ENCODE data around the gene RAP1GAP. TPM values are rescaled to one million over a fixed set of nuclear protein-coding genes. Genes with fewer than 3 reads are reported as not detected.

Gene RAP1GAP
- total and polyA plus RNA-seq, 9 of the 15 experiments (the other 6 are each of a cell fraction or from before 2014, with no cell fraction given) = 0.29 to 30.2 (median 19.2) TPM

DNA sequence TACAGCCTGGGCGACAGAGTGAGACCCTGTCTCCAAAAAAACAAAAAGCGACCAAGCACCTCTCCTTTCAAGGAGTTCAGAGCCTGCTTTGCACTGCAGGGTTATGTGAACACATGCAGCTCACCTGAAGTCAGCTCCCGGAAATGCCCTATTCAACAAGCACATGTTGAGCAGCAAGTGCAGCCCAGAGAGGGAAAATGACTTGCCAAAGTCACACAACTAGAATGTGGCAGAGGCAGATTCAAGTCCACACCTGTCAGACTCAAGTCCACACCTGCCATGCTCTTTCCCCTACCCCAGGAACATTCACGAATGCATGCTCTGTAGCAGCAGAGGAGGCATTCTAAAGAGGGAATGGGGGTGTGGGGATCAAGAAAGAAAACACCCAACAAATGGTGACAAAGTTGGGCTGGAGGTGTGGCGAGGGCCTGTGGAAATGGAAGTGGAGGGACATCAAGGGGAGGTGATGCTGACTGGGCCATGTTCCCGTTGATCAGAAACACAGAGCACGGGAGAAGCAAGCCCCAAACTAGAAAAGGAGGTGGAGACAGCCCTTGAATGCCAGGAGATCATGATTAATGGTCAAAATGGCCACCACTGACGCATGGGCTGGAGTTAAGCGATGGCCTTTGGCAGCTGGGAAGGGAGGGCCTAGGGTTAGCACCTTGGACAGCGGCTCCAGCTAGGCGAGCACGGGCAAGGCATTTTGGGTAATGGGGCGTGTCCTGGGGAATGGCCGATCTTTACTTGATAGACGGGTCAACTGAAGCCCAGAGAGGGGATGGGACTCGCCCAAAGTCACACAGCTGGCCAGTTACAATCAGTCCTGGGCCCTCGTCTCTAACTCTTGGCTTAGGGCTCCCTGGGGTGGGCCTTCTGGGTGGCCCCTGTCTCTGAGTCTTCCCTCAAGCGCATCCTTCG lies 21.5 kb downstream of the RAP1GAP start (continued):
- TF ChIP-seq, protein P1, sequence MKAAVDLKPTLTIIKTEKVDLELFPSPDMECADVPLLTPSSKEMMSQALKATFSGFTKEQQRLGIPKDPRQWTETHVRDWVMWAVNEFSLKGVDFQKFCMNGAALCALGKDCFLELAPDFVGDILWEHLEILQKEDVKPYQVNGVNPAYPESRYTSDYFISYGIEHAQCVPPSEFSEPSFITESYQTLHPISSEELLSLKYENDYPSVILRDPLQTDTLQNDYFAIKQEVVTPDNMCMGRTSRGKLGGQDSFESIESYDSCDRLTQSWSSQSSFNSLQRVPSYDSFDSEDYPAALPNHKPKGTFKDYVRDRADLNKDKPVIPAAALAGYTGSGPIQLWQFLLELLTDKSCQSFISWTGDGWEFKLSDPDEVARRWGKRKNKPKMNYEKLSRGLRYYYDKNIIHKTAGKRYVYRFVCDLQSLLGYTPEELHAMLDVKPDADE (conservative IDR thresholded peaks at IDR 0.05; ENCODE audit: control insufficient read depth, low read depth, low read length) = peak; percentile 95
- TF ChIP-seq ZNF583 (CRISPR knock-in tag; IDR thresholded peaks at IDR 0.05) = peak; percentile 84
- TF ChIP-seq GTF2A2 (tag; IDR thresholded peaks at IDR 0.05) = no peak
- TF ChIP-seq SRSF9 (IDR thresholded peaks at IDR 0.05; ENCODE audit: borderline replicate concordance, low read depth, low read length) = no peak
- TF ChIP-seq RFX1 (IDR thresholded peaks at IDR 0.05) = no peak
- peak; percentile 41; the same call in 1 of the 2 replicates for TF ChIP-seq ZNF140 (CRISPR knock-in tag; IDR thresholded peaks at IDR 0.05)
- no peak for TF ChIP-seq WHSC1 (IDR thresholded peaks at IDR 0.05; ENCODE audit: low read length)
- TF ChIP-seq SETDB1 (IDR thresholded peaks at IDR 0.05; ENCODE audit: low read length) = no peak
- TF ChIP-seq ZFP36 (IDR thresholded peaks at IDR 0.05; ENCODE audit: low read depth, low read length, partially characterized antibody) = peak; percentile 100
- peak; percentile 33; the same call in 1 of the 2 replicates for TF ChIP-seq FOXM1 (IDR thresholded peaks at IDR 0.05; ENCODE audit: low read depth)
- peak; percentile 97 for TF ChIP-seq FOXM1 (CRISPR knock-in tag; IDR thresholded peaks at IDR 0.05; ENCODE audit: low read depth)
- TF ChIP-seq, protein P2, sequence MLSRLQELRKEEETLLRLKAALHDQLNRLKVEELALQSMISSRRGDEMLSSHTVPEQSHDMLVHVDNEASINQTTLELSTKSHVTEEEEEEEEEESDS (CRISPR knock-in tag; IDR thresholded peaks at IDR 0.05) = no peak
- peak; percentile 70; the same call in 1 of the 2 replicates for TF ChIP-seq MYNN (IDR thresholded peaks at IDR 0.05)
- no peak for TF ChIP-seq MYNN (CRISPR knock-in tag; IDR thresholded peaks at IDR 0.05)
- peak; percentile 63; the same call in 1 of the 2 replicates for TF ChIP-seq MECOM (CRISPR knock-in tag; IDR thresholded peaks at IDR 0.05)
- no peak for TF ChIP-seq FOSL1 (tag; conservative IDR thresholded peaks at IDR 0.05)
- TF ChIP-seq SMAD1 (IDR thresholded peaks at IDR 0.05; ENCODE audit: low read depth, low read length, partially characterized antibody) = peak; percentile 65
- no peak for TF ChIP-seq POLR2AphosphoS2 (IDR thresholded peaks at IDR 0.05; ENCODE audit: low read length)
- peak; percentile 98 for TF ChIP-seq XRCC5 (IDR thresholded peaks at IDR 0.05; ENCODE audit: low read depth, low read length)
- peak; percentile 89 for TF ChIP-seq PBX2 (CRISPR knock-in tag; IDR thresholded peaks at IDR 0.05; ENCODE audit: low read depth)
- TF ChIP-seq PBX2 (tag; conservative IDR thresholded peaks at IDR 0.05; ENCODE audit: low read depth) = peak; percentile 100
- TF ChIP-seq ZNF41 (CRISPR knock-in tag; conservative IDR thresholded peaks at IDR 0.05) = peak; percentile 24; the same call in 1 of the 2 replicates

Data from K562 (cell line).